Cardiac muscle cell (in vitro differentiated cells and primary cell): ENCODE measurements around the gene LRR1. TPM values are rescaled to one million over a fixed set of nuclear protein-coding genes. Genes with fewer than 3 reads are reported as not detected.
"Not testable (repeated sequence)": the region's sequence is repeated elsewhere in the genome, so short reads cannot be mapped to it uniquely, and the experiment has no call there.

Experiments
- DNase-seq, 2 donors: peaks; one replicate each; pipeline versions ENCODE4 v3.0.0 to v3.0.0-alpha.2; 2010 to 2017; ENCODE audit warnings: low read depth in 1 of 2, low spot score in 1 of 2
- H3K27ac ChIP-seq: fragments of 200-600 bp; sonication (generic); 2 replicates; pipeline ENCODE4 v1.5.1; 2016
- H3K27me3 ChIP-seq: fragments of 200-600 bp; sonication (generic); 2 replicates; pipeline ENCODE4 v1.6.0; 2016; ENCODE audit warnings: control low read depth
- H3K36me3 ChIP-seq: fragments of 200-600 bp; sonication (generic); 2 replicates; pipeline ENCODE4 v1.5.1; 2016; ENCODE audit warnings: control low read depth
- H3K4me1 ChIP-seq: fragments of 200-600 bp; sonication (generic); 2 replicates; pipeline ENCODE4 v1.8.1; 2017; ENCODE audit warnings: low read depth, mild to moderate bottlenecking, mixed run types
- H3K4me3 ChIP-seq: fragments of 200-600 bp; sonication (generic); 2 replicates; pipeline ENCODE4 v1.5.1; 2016; ENCODE audit warnings: mild to moderate bottlenecking
- H3K9me3 ChIP-seq: fragments of 200-600 bp; sonication (generic); 2 replicates; pipeline ENCODE4 v1.5.1; 2017; ENCODE audit warnings: low read depth, mild to moderate bottlenecking, control low read depth
- CTCF ChIP-seq: IDR thresholded peaks from 2 replicates; pipeline ENCODE4 v1.5.1; 2012; ENCODE audit warnings: low read depth, mild to moderate bottlenecking, low read length
- polyA plus RNA-seq: library from polyadenylated mRNA; unstranded; fragments of >200 nt; fragmentation: Nextera tagmentation; extraction: Ambion mirVana; gene quantifications from 2 replicates; pipeline ENCODE4 v1.2.1, GENCODE V29; 2016
- total RNA-seq: library from RNA; depleted of rRNA; stranded (reverse); fragments of >200 nt; gene quantifications from 2 replicates; pipeline ENCODE4 v1.2.3, GENCODE V29; 2016

Gene LRR1
- total and polyA plus RNA-seq, 2 experiments from 2014 or later, result 11.2 to 22.8 TPM

- Histone ChIP-seq H3K4me1 (peaks cover 12% of the 10 kb centered on the region), H3K9me3 (no peaks in the 10 kb centered on the region), H3K27ac (no peak overlapping the region), H3K36me3 (peaks cover 6% of the 10 kb centered on the region), H3K27me3 (no peaks in the 10 kb centered on the region), H3K4me3 (no peak overlapping the region)
- DNase-seq, result no peak
- no peak for TF ChIP-seq CTCF
These were observed 15.1 kb upstream of the LRR1 start for GRCh38 chr14:49583629-49584028.

- Histone ChIP-seq H3K27me3 (no peaks in the 10 kb centered on the region), H3K27ac (peak overlapping the region; percentile 50), H3K9me3 (no peaks in the 10 kb centered on the region), H3K36me3 (peaks cover 6% of the 10 kb centered on the region), H3K4me1 (peaks cover 12% of the 10 kb centered on the region), H3K4me3 (peak overlapping the region; percentile 84)
- TF ChIP-seq CTCF, result no peak
- no peak for DNase-seq
These were observed 14.7 kb upstream of the LRR1 start for GRCh38 chr14:49584058-49584457.

GRCh38 chr14:49584981-49585640 lies 13.6 kb upstream of the LRR1 start:
- peaks cover 12% of the 10 kb centered on the region for H3K4me1 ChIP-seq
- H3K27me3 ChIP-seq, H3K9me3 ChIP-seq, H3K36me3 ChIP-seq: not testable (repeated sequence)
- H3K4me3 ChIP-seq, result peak overlapping the region; percentile 84
- peak in 1 of 2 donors; percentile 37 for DNase-seq
- H3K27ac ChIP-seq, result peak overlapping the region; percentile 91

GRCh38 chr14:49585803-49586672 lies 12.7 kb upstream of the LRR1 start, which contains the start of gene RPS29:
Gene RPS29, minus strand, starts transcription at chr14:49586380. Its CDS starts 34 bp downstream, at chr14:49586346.
- H3K27me3 ChIP-seq, result no peaks in the 10 kb centered on the region
- TF ChIP-seq CTCF, result no peak
- H3K9me3 ChIP-seq, result no peaks in the 10 kb centered on the region
- H3K4me3 ChIP-seq, result peak within 1 kb of the TSS; percentile 84
- H3K27ac ChIP-seq, result peak within 1 kb of the TSS; percentile 91
- DNase-seq, result peak; percentile 99
- peaks cover 6% of the 10 kb centered on the region for H3K36me3 ChIP-seq
- peaks cover 12% of the 10 kb centered on the region for H3K4me1 ChIP-seq

- peak; percentile 59 to 82 for DNase-seq
- H3K9me3 ChIP-seq, result no peaks in the 10 kb centered on the region
- H3K4me1 ChIP-seq, result peaks cover 12% of the 10 kb centered on the region
- peak; percentile 73 for TF ChIP-seq CTCF
- peak overlapping the region; percentile 84 for H3K4me3 ChIP-seq
- H3K27me3 ChIP-seq, result no peaks in the 10 kb centered on the region
- H3K36me3 ChIP-seq, result peaks cover 6% of the 10 kb centered on the region
- peak overlapping the region; percentile 79 for H3K27ac ChIP-seq
These were observed 11.9 kb upstream of the LRR1 start for GRCh38 chr14:49586673-49587460.
